ENCODE measurements around the gene GPR6.

- TF ChIP-seq CTCF (IDR thresholded peaks at IDR 0.05) (no peak), POLR2A (IDR thresholded peaks at IDR 0.05) (no peak)
These were observed 9.1 kb downstream of the GPR6 start for GRCh38 chr6:109987196-109987595.

Measured in right lobe of liver (tissue), 4 donors.